HG03432 (cell line): Measurements from ENCODE around the gene CYP3A5.
"Not testable (repeated sequence)": the region's sequence is repeated elsewhere in the genome, so short reads cannot be mapped to it uniquely, and the experiment has no call there.

Experiments used
- ATAC-seq: cut with Tn5 transposase; IDR thresholded peaks from one replicate; pipeline ENCODE4 v1.9.1; 2021; ENCODE audit warnings: mild to moderate bottlenecking, moderate library complexity; ENCODE audit not compliant: unreplicated experiment

The CYP3A5 gene

GRCh38 chr7:99679400-99680191, at the start of gene CYP3A5:
Gene CYP3A5, minus strand, starts transcription at chr7:99679996. Its CDS starts 100 bp downstream, at chr7:99679896.
- no peak for ATAC-seq

- no peak for ATAC-seq
Measured at GRCh38 chr7:99728615-99729014, 48.8 kb upstream of the CYP3A5 start.

GRCh38 chr7:99723201-99723600, 43.4 kb upstream of the CYP3A5 start:
- ATAC-seq, result not testable (repeated sequence)

- ATAC-seq, result no peak
Measured at GRCh38 chr7:99720800-99721595, 41.2 kb upstream of the CYP3A5 start.

GRCh38 chr7:99719996-99720769, 40.4 kb upstream of the CYP3A5 start:
- no peak for ATAC-seq

- no peak for ATAC-seq
Measured at GRCh38 chr7:99713995-99714570, 34.3 kb upstream of the CYP3A5 start.

GRCh38 chr7:99709838-99710578, 30.2 kb upstream of the CYP3A5 start:
- no peak for ATAC-seq

GRCh38 chr7:99709260-99709659, 29.5 kb upstream of the CYP3A5 start:
- no peak for ATAC-seq

GRCh38 chr7:99707096-99707495, 27.3 kb upstream of the CYP3A5 start:
- no peak for ATAC-seq

- ATAC-seq, result no peak
Measured at GRCh38 chr7:99699946-99700345, 20.1 kb upstream of the CYP3A5 start.

GRCh38 chr7:99698867-99699730, 19.3 kb upstream of the CYP3A5 start:
- ATAC-seq, result not testable (repeated sequence)

- no peak for ATAC-seq
Measured at GRCh38 chr7:99694912-99695304, 15.1 kb upstream of the CYP3A5 start.

- no peak for ATAC-seq
Measured at GRCh38 chr7:99694201-99694911, 14.6 kb upstream of the CYP3A5 start.

- ATAC-seq, result no peak
Measured at GRCh38 chr7:99693427-99694200, 13.8 kb upstream of the CYP3A5 start.

GRCh38 chr7:99693100-99693426, 13.3 kb upstream of the CYP3A5 start:
- ATAC-seq, result no peak

- not testable (repeated sequence) for ATAC-seq
Measured at GRCh38 chr7:99692563-99692962, 12.8 kb upstream of the CYP3A5 start.

GRCh38 chr7:99691658-99692057, 11.9 kb upstream of the CYP3A5 start:
- not testable (repeated sequence) for ATAC-seq

- ATAC-seq, result not testable (repeated sequence)
Measured at GRCh38 chr7:99690918-99691317, 11.1 kb upstream of the CYP3A5 start.
